IMR-90 (cell line): Measurements from ENCODE around the gene COL2A1.

Source experiments
- CEBPB ChIP-seq: IDR thresholded peaks from 2 replicates; pipeline ENCODE4 v1.6.1; 2012; ENCODE audit warnings: low read depth, low read length, improper control_type of control experiment
- POLR2A ChIP-seq: IDR thresholded peaks from 2 replicates; pipeline ENCODE4 v1.6.1; 2012; ENCODE audit warnings: mild to moderate bottlenecking, low read depth, low read length
- RAD21 ChIP-seq: IDR thresholded peaks from 2 replicates; pipeline ENCODE4 v1.6.1; 2012; ENCODE audit warnings: low read length, improper control_type of control experiment
- RCOR1 ChIP-seq: IDR thresholded peaks from 2 replicates; pipeline ENCODE4 v1.6.1; 2012; ENCODE audit warnings: mild to moderate bottlenecking, low read length, improper control_type of control experiment; ENCODE audit not compliant: insufficient replicate concordance
- RFX5 ChIP-seq: IDR thresholded peaks from 2 replicates; pipeline ENCODE4 v1.8.0; 2012; ENCODE audit warnings: low read depth, mild to moderate bottlenecking, low read length, moderate library complexity
- SMC3 ChIP-seq: fragments of 150-350 bp; IDR thresholded peaks from 2 replicates; pipeline ENCODE4 v1.6.1; 2016; ENCODE audit warnings: low read depth, mild to moderate bottlenecking, antibody characterized with exemption, low read length, moderate library complexity
- TF ChIP-seq, protein P1 (sequence below): conservative IDR thresholded peaks from 2 replicates; pipeline ENCODE4 v1.5.1; 2012; ENCODE audit warnings: mild to moderate bottlenecking, low read depth, low read length, improper control_type of control experiment

DNA sequence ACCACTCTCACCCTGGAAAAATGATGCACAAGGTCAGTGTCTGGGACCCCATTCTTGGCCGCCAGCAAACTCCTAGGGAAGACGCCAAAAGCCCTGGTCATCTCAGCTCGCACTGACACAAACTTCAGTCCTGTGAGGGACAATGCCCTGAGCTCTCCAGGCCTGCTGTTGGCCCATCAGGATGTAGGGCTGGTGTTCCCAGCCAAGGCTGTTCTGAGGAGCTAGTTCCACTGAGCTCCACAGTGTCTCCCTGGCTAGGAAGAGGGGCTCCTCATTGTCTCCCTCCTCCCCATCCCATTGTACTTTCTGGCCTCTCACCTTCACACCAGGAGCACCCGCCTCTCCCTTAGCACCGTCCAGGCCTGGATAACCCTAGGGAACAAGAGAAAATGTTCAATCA is 10.8 kb downstream of the COL2A1 start:
- TF ChIP-seq RAD21, result no peak
- TF ChIP-seq SMC3, result no peak
- TF ChIP-seq, protein P1, sequence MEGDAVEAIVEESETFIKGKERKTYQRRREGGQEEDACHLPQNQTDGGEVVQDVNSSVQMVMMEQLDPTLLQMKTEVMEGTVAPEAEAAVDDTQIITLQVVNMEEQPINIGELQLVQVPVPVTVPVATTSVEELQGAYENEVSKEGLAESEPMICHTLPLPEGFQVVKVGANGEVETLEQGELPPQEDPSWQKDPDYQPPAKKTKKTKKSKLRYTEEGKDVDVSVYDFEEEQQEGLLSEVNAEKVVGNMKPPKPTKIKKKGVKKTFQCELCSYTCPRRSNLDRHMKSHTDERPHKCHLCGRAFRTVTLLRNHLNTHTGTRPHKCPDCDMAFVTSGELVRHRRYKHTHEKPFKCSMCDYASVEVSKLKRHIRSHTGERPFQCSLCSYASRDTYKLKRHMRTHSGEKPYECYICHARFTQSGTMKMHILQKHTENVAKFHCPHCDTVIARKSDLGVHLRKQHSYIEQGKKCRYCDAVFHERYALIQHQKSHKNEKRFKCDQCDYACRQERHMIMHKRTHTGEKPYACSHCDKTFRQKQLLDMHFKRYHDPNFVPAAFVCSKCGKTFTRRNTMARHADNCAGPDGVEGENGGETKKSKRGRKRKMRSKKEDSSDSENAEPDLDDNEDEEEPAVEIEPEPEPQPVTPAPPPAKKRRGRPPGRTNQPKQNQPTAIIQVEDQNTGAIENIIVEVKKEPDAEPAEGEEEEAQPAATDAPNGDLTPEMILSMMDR, result no peak
- no peak for TF ChIP-seq POLR2A
- TF ChIP-seq CEBPB, result no peak
- no peak for TF ChIP-seq RCOR1
- no peak for TF ChIP-seq RFX5
